Measurements from ENCODE around the gene LDHD.

Gene LDHD

DNA sequence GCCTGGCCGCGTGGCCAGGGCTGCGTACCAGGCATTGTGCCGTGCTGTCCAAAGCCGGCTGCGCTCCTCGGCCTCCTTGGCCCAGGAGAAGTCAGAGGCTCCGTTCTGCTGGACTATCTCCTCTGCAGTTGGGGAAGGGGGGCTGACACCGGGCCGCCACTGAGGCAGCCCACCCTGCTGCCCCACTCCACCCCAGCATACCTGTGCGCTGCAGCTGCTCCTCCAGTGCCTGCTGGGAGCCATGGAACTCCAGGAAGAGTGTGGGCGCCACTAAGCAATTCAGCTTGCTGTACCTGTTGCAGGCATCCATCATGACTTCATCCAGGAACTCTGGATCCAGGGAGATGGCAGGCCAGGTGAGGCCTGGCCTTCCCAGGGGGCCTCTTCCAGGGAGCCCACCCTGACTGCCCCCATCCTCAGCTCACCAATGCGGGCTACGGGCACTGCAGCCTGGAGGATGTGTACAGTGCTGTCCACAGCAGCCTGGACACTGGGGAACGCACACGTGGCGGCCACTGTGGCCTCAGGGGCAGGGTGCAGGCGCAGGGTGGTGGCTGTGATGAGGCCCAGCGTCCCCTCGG, 2.9 kb downstream of the LDHD start:
- Histone ChIP-seq H3K27ac (no peak overlapping the region), H3K4me3 (no peak overlapping the region), H3K4me1 (peaks cover 0 to 53% (median 47%) of the 10 kb centered on the region in 4 donors), H3K9me3 (no peaks in the 10 kb centered on the region), H3K36me3 (peaks cover 0 to 17% (median 5%) of the 10 kb centered on the region in 3 donors), H3K27me3 (no peaks in the 10 kb centered on the region)
- DNase-seq: peak in 1 of 2 donors; percentile 55
- no peak for TF ChIP-seq CTCF (IDR thresholded peaks at IDR 0.05)
- intact Hi-C loops (cut with DNase I; ENCODE audit: low total_unique reads): no loop called here

GRCh38 chr16:75112734-75113491, 3.7 kb downstream of the LDHD start:
- intact Hi-C loops (cut with DNase I; ENCODE audit: low total_unique reads): no loop called here
- H3K9me3 ChIP-seq: no peaks in the 10 kb centered on the region
- no peaks in the 10 kb centered on the region for H3K27me3 ChIP-seq
- no peak for TF ChIP-seq CTCF (IDR thresholded peaks at IDR 0.05)
- H3K4me3 ChIP-seq: no peak overlapping the region
- no peak overlapping the region for H3K27ac ChIP-seq
- H3K36me3 ChIP-seq: peaks cover 0 to 17% (median 5%) of the 10 kb centered on the region in 3 donors
- H3K4me1 ChIP-seq: peaks cover 0 to 58% (median 51%) of the 10 kb centered on the region in 4 donors
- peak in 1 of 2 donors; percentile 57 for DNase-seq

DNA sequence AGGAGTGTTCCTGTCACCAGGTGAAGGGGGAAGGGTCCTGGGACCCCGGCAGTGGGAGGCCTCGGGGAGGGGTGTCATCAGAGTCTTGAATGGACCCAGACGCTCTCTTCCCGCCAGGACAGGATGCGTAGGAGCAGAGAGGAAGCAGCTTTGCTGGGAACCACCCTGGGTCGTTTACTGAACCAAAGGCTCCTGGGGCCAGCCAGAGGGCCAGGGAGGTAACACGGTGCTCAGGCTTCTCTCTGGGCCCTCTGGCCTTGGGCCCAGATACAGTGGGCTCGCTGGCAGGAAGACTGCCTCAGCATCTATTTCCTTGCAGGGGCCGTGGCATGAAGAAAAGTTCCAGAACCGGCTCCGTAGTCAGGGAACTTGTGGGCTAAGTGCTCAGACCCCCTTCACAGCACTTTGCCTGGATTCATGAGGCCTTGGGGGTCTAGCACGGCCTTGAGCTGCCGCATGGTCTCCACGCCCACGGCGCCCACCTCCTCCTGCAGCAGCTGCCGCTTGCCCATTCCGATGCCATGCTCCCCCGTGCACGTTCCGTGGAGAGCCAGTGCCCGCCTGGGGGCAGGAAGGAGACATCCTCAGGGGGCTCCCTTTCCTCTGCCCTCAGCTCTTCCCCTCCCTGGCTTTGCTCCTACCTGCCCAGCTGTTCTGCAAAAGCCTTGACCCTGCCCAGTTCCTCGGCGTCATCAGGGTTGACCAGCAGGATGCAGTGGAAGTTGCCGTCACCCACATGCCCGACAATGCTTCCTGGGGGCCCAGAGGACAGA, 4.4 kb downstream of the LDHD start:
- intact Hi-C loops (cut with DNase I; ENCODE audit: low total_unique reads): loop anchor here (1.0 kb wide), 1 partner anchor 114 kb away; no protein-coding TSS in a partner anchor
- no peaks in the 10 kb centered on the region for H3K9me3 ChIP-seq
- H3K4me1 ChIP-seq: peaks cover 0 to 64% (median 51%) of the 10 kb centered on the region in 4 donors
- peak in 1 of 2 donors; percentile 65 for DNase-seq
- no peaks in the 10 kb centered on the region for H3K27me3 ChIP-seq
- TF ChIP-seq CTCF (IDR thresholded peaks at IDR 0.05): no peak
- no peak overlapping the region for H3K4me3 ChIP-seq
- H3K36me3 ChIP-seq: peaks cover 0 to 17% (median 5%) of the 10 kb centered on the region in 3 donors
- peak overlapping the region; percentile 73 to 86 for H3K27ac ChIP-seq

GRCh38 chr16:75111514-75111940, 5.1 kb downstream of the LDHD start:
- no peak for DNase-seq
- Histone ChIP-seq H3K4me3 (no peak overlapping the region), H3K4me1 (peaks cover 0 to 70% (median 49%) of the 10 kb centered on the region in 4 donors), H3K27ac (peak overlapping the region; percentile 73 to 86), H3K27me3 (no peaks in the 10 kb centered on the region), H3K36me3 (peaks cover 0 to 17% (median 5%) of the 10 kb centered on the region in 3 donors), H3K9me3 (no peaks in the 10 kb centered on the region)
- intact Hi-C loops (cut with DNase I; ENCODE audit: low total_unique reads): loop anchor here (1.0 kb wide), 1 partner anchor 113 kb away; no protein-coding TSS in a partner anchor
- no peak for TF ChIP-seq CTCF (IDR thresholded peaks at IDR 0.05)

Data from tibial artery (tissue), 4 donors.